Measurements from ENCODE around the gene PLK5. TPM values are rescaled to one million over a fixed set of nuclear protein-coding genes. Genes with fewer than 3 reads are reported as not detected.

PLK5 gene
- total and polyA plus RNA-seq, 2 of the 4 experiments (the other 2 are of a cell fraction) = not detected

- no peak for TF ChIP-seq MAZ (IDR thresholded peaks at IDR 0.05; ENCODE audit: borderline replicate concordance, low read depth, low read length)
Measured at GRCh38 chr19:1503925-1504773, 19.7 kb upstream of the PLK5 start (continued).

- Histone ChIP-seq H3K4me2 (ENCODE audit: low read depth, low read length) (no peak overlapping the region), H2AK9ac (replicated peaks; ENCODE audit: low read depth, low read length, poor library complexity) (no peak overlapping the region), H2AFZ (replicated peaks; ENCODE audit: low read length, poor library complexity) (no peak overlapping the region), H3K9me3 (ENCODE audit: control insufficient read depth, insufficient read depth, low read length) (no peaks in the 10 kb centered on the region), H2BK120ac (ENCODE audit: low read depth, low read length) (no peak overlapping the region), H3K9ac (ENCODE audit: low read depth, low read length) (no peak overlapping the region), H2BK15ac (ENCODE audit: low read depth, low read length) (no peak overlapping the region), H3K9me1 (ENCODE audit: insufficient read depth, low read length) (no peaks in the 10 kb centered on the region; the same call in 1 of the 2 replicates), H4K5ac (ENCODE audit: low read depth, low read length) (no peak overlapping the region), H3K14ac (replicated peaks; ENCODE audit: low read depth, low read length) (no peak overlapping the region), H3K27me3 (ENCODE audit: control insufficient read depth, insufficient read depth, low read length) (peaks cover 7% of the 10 kb centered on the region; the same call in 1 of the 2 replicates), H4K8ac (ENCODE audit: low read depth in 2 of 2, low read length in 2 of 2) (no peak overlapping the region), H2BK20ac (ENCODE audit: low read depth, low read length) (no peak overlapping the region), H3K4ac (ENCODE audit: low read depth, low read length) (no peak overlapping the region), H3K18ac (ENCODE audit: low read depth, low read length) (no peak overlapping the region), H4K91ac (ENCODE audit: insufficient read depth, low read depth, low read length) (no peak overlapping the region), H3K79me1 (ENCODE audit: low read depth in 1 of 2, low read length in 2 of 2) (no peaks in the 10 kb centered on the region), H2BK5ac (ENCODE audit: low read depth, low read length, poor library complexity, severe bottlenecking) (no peak overlapping the region), H3K56ac (ENCODE audit: extremely low read depth, insufficient read depth, low read length) (no peak overlapping the region), H3K4me3 (ENCODE audit: insufficient read depth, low read depth, low read length) (no peak overlapping the region), H3K4me1 (ENCODE audit: control insufficient read depth, insufficient read depth, low read length) (peaks cover 5% of the 10 kb centered on the region), H4K20me1 (ENCODE audit: insufficient read depth, low read length) (no peaks in the 10 kb centered on the region; the same call in 1 of the 2 replicates), H3K23ac (ENCODE audit: low read depth, low read length) (no peak overlapping the region), H3K27ac (ENCODE audit: insufficient read depth, low read length) (no peak overlapping the region), H2AK5ac (ENCODE audit: low read depth, low read length) (no peak overlapping the region), H3K36me3 (ENCODE audit: control insufficient read depth, insufficient read depth, low read length) (peaks cover 12% of the 10 kb centered on the region)
- no TSS peak for BruUV-seq (replicated peaks)
- ChIA-PET POLR2A (ENCODE audit: unreplicated experiment) (no interaction called here), CTCF (no interaction called here)
- 70% methylated on average over 2 of the region's 8 CpGs; no CpG with 5 or more reads in 1 of the 2 experiments for WGBS, 2 experiments (ENCODE audit: extremely low coverage in 2 of 2, insufficient read length in 1 of 2)
- in situ Hi-C loops (cut with MboI; ENCODE audit: low sequenced_read_pairs) (no loop called here), dilution Hi-C loops (cut with HindIII; ENCODE audit: low sequenced_read_pairs, unreplicated experiment) (no loop called here), intact Hi-C loops (cut with micrococcal nuclease) (no loop called here)
- DNase-seq = no peak
- ATAC-seq (ENCODE audit: low read depth) = no peak
- no peak for TF ChIP-seq MXI1 (IDR thresholded peaks at IDR 0.05; ENCODE audit: borderline replicate concordance, low read depth, low read length)
- no peak for TF ChIP-seq POLR2A (IDR thresholded peaks at IDR 0.05; ENCODE audit: low read depth, low read length)
- TF ChIP-seq NFE2L2 (IDR thresholded peaks at IDR 0.05; ENCODE audit: low read depth, low read length) = no peak
- no peak for TF ChIP-seq CEBPB (IDR thresholded peaks at IDR 0.05; ENCODE audit: low read depth, low read length)
- no peak for TF ChIP-seq RAD21 (IDR thresholded peaks at IDR 0.05; ENCODE audit: low read length)
- no peak for TF ChIP-seq MAFK (IDR thresholded peaks at IDR 0.05; ENCODE audit: low read depth, low read length)
- no peak for TF ChIP-seq RFX5 (IDR thresholded peaks at IDR 0.05; ENCODE audit: low read depth, low read length)
- no peak for TF ChIP-seq FOS (IDR thresholded peaks at IDR 0.05; ENCODE audit: low read depth, low read length)
- TF ChIP-seq CHD1 (IDR thresholded peaks at IDR 0.05; ENCODE audit: low read depth, low read length) = no peak
- TF ChIP-seq MAZ (IDR thresholded peaks at IDR 0.05; ENCODE audit: borderline replicate concordance, low read depth, low read length) = no peak
- no peak for TF ChIP-seq RCOR1 (IDR thresholded peaks at IDR 0.05; ENCODE audit: insufficient replicate concordance, low read length)
Measured at GRCh38 chr19:1505012-1505411, 18.9 kb upstream of the PLK5 start.

Measured in IMR-90 (cell line).